ENCODE results near the gene GLRA1. TPM values are rescaled to one million over a fixed set of nuclear protein-coding genes. Genes with fewer than 3 reads are reported as not detected.
"Not testable (repeated sequence)": the region's sequence is repeated elsewhere in the genome, so short reads cannot be mapped to it uniquely, and the experiment has no call there.

Gene GLRA1
- total RNA-seq, 1 experiment from 2014 or later = not detected

DNA sequence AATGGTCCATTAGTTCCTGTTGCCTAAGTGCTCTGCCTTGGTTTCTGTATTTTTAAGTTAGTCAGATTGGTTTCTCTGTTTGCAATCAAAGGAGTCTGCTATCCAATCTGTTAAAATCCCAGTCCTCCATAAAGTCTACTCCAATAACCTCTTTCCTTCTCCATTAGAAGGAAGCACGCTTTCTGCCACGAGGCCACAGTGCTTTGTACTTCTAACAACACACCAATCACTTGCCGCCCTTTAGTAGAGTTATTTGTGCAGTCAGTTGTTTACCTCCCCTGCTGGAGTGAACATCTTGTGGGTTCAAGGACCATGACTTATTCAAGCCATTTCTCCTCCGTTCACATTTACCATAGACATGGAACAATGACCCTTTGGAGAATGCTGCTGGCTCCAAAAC lies 69.0 kb downstream of the GLRA1 start:
- Histone ChIP-seq H3K36me3 (ENCODE audit: low read depth, low read length) (no peaks in the 10 kb centered on the region), H3K4me2 (ENCODE audit: low read length) (no peak overlapping the region), H3K27ac (ENCODE audit: low read length) (no peak overlapping the region), H3K27me3 (ENCODE audit: low read length) (0 out of 2 replicates have a peak, but pooled peaks cover 5% of the 10 kb centered on the region), H3K9me2 (replicated peaks; ENCODE audit: low read length) (no peaks in the 10 kb centered on the region), H2AFZ (ENCODE audit: low read length) (no peak overlapping the region), H3K9me3 (ENCODE audit: low read length) (no peaks in the 10 kb centered on the region), H4K20me1 (ENCODE audit: low read length) (no peaks in the 10 kb centered on the region), H3K79me2 (ENCODE audit: low read length) (no peaks in the 10 kb centered on the region), H3K9ac (ENCODE audit: low read length) (no peak overlapping the region), H3F3A (ENCODE audit: low read length, unreplicated experiment) (no peaks in the 10 kb centered on the region), H3K4me1 (ENCODE audit: insufficient read depth, low read length) (no peaks in the 10 kb centered on the region), H3K4me3 (ENCODE audit: low read length) (no peak overlapping the region)
- no peak for DNase-seq
- intact Hi-C loops (cut with micrococcal nuclease) = no loop called here
- no TSS peak for BruUV-seq (replicated peaks)
- TF ChIP-seq, protein P1, sequence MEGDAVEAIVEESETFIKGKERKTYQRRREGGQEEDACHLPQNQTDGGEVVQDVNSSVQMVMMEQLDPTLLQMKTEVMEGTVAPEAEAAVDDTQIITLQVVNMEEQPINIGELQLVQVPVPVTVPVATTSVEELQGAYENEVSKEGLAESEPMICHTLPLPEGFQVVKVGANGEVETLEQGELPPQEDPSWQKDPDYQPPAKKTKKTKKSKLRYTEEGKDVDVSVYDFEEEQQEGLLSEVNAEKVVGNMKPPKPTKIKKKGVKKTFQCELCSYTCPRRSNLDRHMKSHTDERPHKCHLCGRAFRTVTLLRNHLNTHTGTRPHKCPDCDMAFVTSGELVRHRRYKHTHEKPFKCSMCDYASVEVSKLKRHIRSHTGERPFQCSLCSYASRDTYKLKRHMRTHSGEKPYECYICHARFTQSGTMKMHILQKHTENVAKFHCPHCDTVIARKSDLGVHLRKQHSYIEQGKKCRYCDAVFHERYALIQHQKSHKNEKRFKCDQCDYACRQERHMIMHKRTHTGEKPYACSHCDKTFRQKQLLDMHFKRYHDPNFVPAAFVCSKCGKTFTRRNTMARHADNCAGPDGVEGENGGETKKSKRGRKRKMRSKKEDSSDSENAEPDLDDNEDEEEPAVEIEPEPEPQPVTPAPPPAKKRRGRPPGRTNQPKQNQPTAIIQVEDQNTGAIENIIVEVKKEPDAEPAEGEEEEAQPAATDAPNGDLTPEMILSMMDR (conservative IDR thresholded peaks at IDR 0.05; ENCODE audit: low read depth, low read length) = no peak
- no peak for TF ChIP-seq EZH2 (IDR thresholded peaks at IDR 0.05; ENCODE audit: low read length, unreplicated experiment)
- no peak for TF ChIP-seq EZH2phosphoT487 (IDR thresholded peaks at IDR 0.05; ENCODE audit: borderline replicate concordance, low read length)
- ATAC-seq = no peak
- ChIA-PET CTCF (no interaction called here), POLR2A (ENCODE audit: unreplicated experiment) (no interaction called here)

DNA sequence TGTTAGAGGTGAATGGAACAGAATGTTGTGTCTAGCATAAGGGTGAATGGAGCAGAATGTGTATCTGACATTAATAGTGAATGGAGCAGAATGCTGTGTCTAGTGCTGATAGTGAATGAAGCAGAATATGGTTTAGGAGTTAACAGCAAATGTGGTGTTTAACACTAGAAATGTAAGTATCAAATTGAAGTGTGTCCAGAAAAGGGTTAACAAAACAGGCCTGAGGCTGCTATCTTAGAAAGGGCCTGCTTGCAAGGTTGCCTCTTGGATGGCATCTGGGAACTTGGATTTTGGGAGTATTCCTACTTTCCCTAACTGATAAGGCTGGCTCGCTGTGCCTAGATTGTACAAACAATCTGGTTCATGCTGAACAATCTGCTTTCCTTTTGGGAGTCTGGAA lies 76.8 kb downstream of the GLRA1 start:
- no peaks in the 10 kb centered on the region for H3K36me3 ChIP-seq (ENCODE audit: low read depth, low read length)
- no peak overlapping the region for H3K27ac ChIP-seq (ENCODE audit: low read length)
- DNase-seq = no peak
- H2AFZ ChIP-seq (ENCODE audit: low read length) = no peak overlapping the region
- no peaks in the 10 kb centered on the region for H3K4me1 ChIP-seq (ENCODE audit: insufficient read depth, low read length)
- no peak overlapping the region for H3K4me2 ChIP-seq (ENCODE audit: low read length)
- intact Hi-C loops (cut with micrococcal nuclease) = no loop called here
- ATAC-seq = no peak
- no peaks in the 10 kb centered on the region for H3K9me2 ChIP-seq (replicated peaks; ENCODE audit: low read length)
- H4K20me1 ChIP-seq (ENCODE audit: low read length) = no peaks in the 10 kb centered on the region
- no peaks in the 10 kb centered on the region for H3F3A ChIP-seq (ENCODE audit: low read length, unreplicated experiment)
- BruUV-seq (replicated peaks) = no TSS peak
- H3K4me3 ChIP-seq (ENCODE audit: low read length) = no peak overlapping the region
- CTCF ChIA-PET = no interaction called here
- H3K9me3 ChIP-seq (ENCODE audit: low read length) = no peaks in the 10 kb centered on the region
- no peaks in the 10 kb centered on the region for H3K79me2 ChIP-seq (ENCODE audit: low read length)
- no peak for TF ChIP-seq EZH2 (IDR thresholded peaks at IDR 0.05; ENCODE audit: low read length, unreplicated experiment)
- TF ChIP-seq, protein P1 (conservative IDR thresholded peaks at IDR 0.05; ENCODE audit: low read depth, low read length) = no peak
- no peak for TF ChIP-seq EZH2phosphoT487 (IDR thresholded peaks at IDR 0.05; ENCODE audit: borderline replicate concordance, low read length)
- 0 out of 2 replicates have a peak, but pooled peaks cover 5% of the 10 kb centered on the region for H3K27me3 ChIP-seq (ENCODE audit: low read length)
- POLR2A ChIA-PET (ENCODE audit: unreplicated experiment) = no interaction called here
- no peak overlapping the region for H3K9ac ChIP-seq (ENCODE audit: low read length)

DNA sequence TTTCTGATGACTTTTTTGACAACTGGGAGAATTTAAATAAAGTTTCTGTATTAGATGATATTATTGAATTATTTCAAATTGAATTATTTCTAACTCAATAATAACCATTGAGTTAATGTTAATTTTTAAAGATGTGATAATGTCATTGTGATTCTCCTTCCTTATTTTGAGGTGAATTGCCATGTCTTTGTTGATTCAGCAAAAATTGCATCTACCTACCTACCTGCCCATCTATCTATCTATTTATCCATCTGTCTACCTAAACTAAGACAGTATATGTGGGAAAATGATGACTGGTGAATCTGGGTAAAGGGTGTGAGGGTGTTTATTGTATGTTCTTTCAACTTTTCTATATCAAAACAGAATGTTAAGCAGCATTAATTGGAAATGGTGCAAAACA lies 77.9 kb downstream of the GLRA1 start:
- intact Hi-C loops (cut with micrococcal nuclease) = no loop called here
- Histone ChIP-seq H3K4me1 (ENCODE audit: insufficient read depth, low read length) (no peaks in the 10 kb centered on the region), H3K4me3 (ENCODE audit: low read length) (no peak overlapping the region), H3K27me3 (ENCODE audit: low read length) (0 out of 2 replicates have a peak, but pooled peaks cover 4% of the 10 kb centered on the region), H3K9ac (ENCODE audit: low read length) (no peak overlapping the region), H3K27ac (ENCODE audit: low read length) (no peak overlapping the region), H2AFZ (ENCODE audit: low read length) (no peak overlapping the region), H3K36me3 (ENCODE audit: low read depth, low read length) (no peaks in the 10 kb centered on the region), H3K4me2 (ENCODE audit: low read length) (no peak overlapping the region), H4K20me1 (ENCODE audit: low read length) (no peaks in the 10 kb centered on the region), H3F3A (ENCODE audit: low read length, unreplicated experiment) (no peaks in the 10 kb centered on the region), H3K79me2 (ENCODE audit: low read length) (no peaks in the 10 kb centered on the region), H3K9me2 (replicated peaks; ENCODE audit: low read length) (no peaks in the 10 kb centered on the region), H3K9me3 (ENCODE audit: low read length) (no peaks in the 10 kb centered on the region)
- ATAC-seq (no peak), DNase-seq (no peak)
- no TSS peak for BruUV-seq (replicated peaks)
- ChIA-PET CTCF (no interaction called here), POLR2A (ENCODE audit: unreplicated experiment) (no interaction called here)
- TF ChIP-seq EZH2 (IDR thresholded peaks at IDR 0.05; ENCODE audit: low read length, unreplicated experiment) (no peak), EZH2phosphoT487 (IDR thresholded peaks at IDR 0.05; ENCODE audit: borderline replicate concordance, low read length) (no peak)
- TF ChIP-seq, protein P1 (conservative IDR thresholded peaks at IDR 0.05; ENCODE audit: low read depth, low read length) = no peak

DNA sequence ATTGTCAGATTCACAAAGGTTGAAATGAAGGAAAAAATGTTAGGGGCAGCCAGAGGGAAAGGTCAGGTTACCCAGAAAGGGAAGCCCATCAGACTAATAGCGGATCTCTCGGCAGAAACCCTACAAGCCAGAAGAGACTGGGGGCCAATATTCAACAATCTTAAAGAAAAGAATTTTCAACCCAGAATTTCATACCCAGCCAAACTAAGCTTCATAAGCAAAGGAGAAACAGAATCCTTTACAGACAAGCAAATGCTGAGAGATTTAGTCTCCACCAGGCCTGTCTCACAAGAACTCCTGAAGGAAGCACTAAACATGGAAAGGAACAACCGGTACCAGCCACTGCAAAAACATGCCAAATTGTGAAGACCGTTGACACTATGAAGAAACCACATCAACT lies 91.8 kb downstream of the GLRA1 start:
- BruUV-seq (replicated peaks); H3K9ac ChIP-seq (ENCODE audit: low read length); H3K27me3 ChIP-seq (ENCODE audit: low read length); DNase-seq; H3K9me2 ChIP-seq (replicated peaks; ENCODE audit: low read length); H3K4me2 ChIP-seq (ENCODE audit: low read length); H3K9me3 ChIP-seq (ENCODE audit: low read length); POLR2A ChIA-PET (ENCODE audit: unreplicated experiment); CTCF ChIA-PET; H3K4me1 ChIP-seq (ENCODE audit: insufficient read depth, low read length); H2AFZ ChIP-seq (ENCODE audit: low read length); H4K20me1 ChIP-seq (ENCODE audit: low read length); H3K4me3 ChIP-seq (ENCODE audit: low read length); intact Hi-C loops (cut with micrococcal nuclease); H3K27ac ChIP-seq (ENCODE audit: low read length); H3K36me3 ChIP-seq (ENCODE audit: low read depth, low read length); H3K79me2 ChIP-seq (ENCODE audit: low read length); ATAC-seq; H3F3A ChIP-seq (ENCODE audit: low read length, unreplicated experiment): not testable (repeated sequence)
